H1 (cell line): Measurements from ENCODE around the gene COX14. TPM values are rescaled to one million over a fixed set of nuclear protein-coding genes. Genes with fewer than 3 reads are reported as not detected.

Experiments
- CTCF ChIA-PET: fragments of 300-600 bp; sonication (Branson Sonifier 250); formaldehyde crosslinking; loops from one replicate; lab custom pipeline; 2021; ENCODE audit not compliant: partially characterized antibody; lab: Charles Lee
- POLR2A ChIA-PET: fragments of 300-600 bp; sonication (Branson Sonifier 250); formaldehyde crosslinking; loops from one replicate; lab custom pipeline; 2021; ENCODE audit warnings: inconsistent platforms; ENCODE audit not compliant: partially characterized antibody; lab: Charles Lee
- DNase-seq, 2 experiments: peaks; one replicate each; pipeline versions ENCODE4 v3.0.0 to v3.0.0-alpha.2; 2010 to 2022; ENCODE audit warnings: low spot score in 2 of 2, low read depth in 1 of 2, mixed read lengths in 1 of 2
- FAIRE-seq: peaks from 2 replicates; lab custom pipeline; 2011; peaks lifted over from hg19 to GRCh38; lab: Jason Lieb, UNC
- H2AFZ ChIP-seq: 2 replicates; pipeline ENCODE4 v1.8.1; 2012; ENCODE audit warnings: low read length, inconsistent platforms
- H2AK5ac ChIP-seq: 2 replicates; pipeline ENCODE4 v1.6.1; 2013; ENCODE audit warnings: low read depth, low read length
- H2BK120ac ChIP-seq: replicated peaks from 2 replicates; pipeline ENCODE3; 2013; ENCODE audit warnings: low read depth, low read length, inconsistent platforms
- H2BK12ac ChIP-seq: 2 replicates; pipeline ENCODE4 v1.6.1; 2013; ENCODE audit warnings: low read depth, low read length
- H2BK15ac ChIP-seq: 2 replicates; pipeline ENCODE4 v1.6.1; 2013; ENCODE audit warnings: low read length
- H2BK20ac ChIP-seq: 2 replicates; pipeline ENCODE4 v1.6.1; 2013; ENCODE audit warnings: low read length
- H2BK5ac ChIP-seq: 2 replicates; pipeline ENCODE4 v1.6.1; 2013; ENCODE audit warnings: low read depth, low read length
- H3K14ac ChIP-seq: 2 replicates; pipeline ENCODE4 v1.6.1; 2013; ENCODE audit warnings: inconsistent platforms; ENCODE audit not compliant: insufficient read length
- H3K18ac ChIP-seq: 2 replicates; pipeline ENCODE4 v1.6.1; 2013; ENCODE audit warnings: low read length; ENCODE audit errors: extremely low read depth
- H3K23ac ChIP-seq: 2 replicates; pipeline ENCODE4 v1.6.1; 2013; ENCODE audit warnings: inconsistent platforms; ENCODE audit not compliant: insufficient read length
- H3K23me2 ChIP-seq: 2 replicates; pipeline ENCODE4 v1.6.1; 2013; ENCODE audit warnings: low read depth, low read length
- H3K27ac ChIP-seq: 2 replicates; pipeline ENCODE4 v1.6.1; 2011; ENCODE audit warnings: low read depth, low read length, inconsistent platforms
- H3K27me3 ChIP-seq, 4 experiments: replicated peaks in 1 of 4; 1 replicate in 1 of 4; 2 replicates in 3 of 4; pipeline versions ENCODE4 v1.6.1 to v1.8.1; 2011 to 2013; ENCODE audit warnings: low read length in 3 of 4, mild to moderate bottlenecking in 3 of 4, inconsistent platforms in 2 of 4, mixed read lengths in 2 of 4, moderate library complexity in 1 of 4; ENCODE audit not compliant: control insufficient read depth in 3 of 4, insufficient read depth in 3 of 4; ENCODE audit errors: extremely low read depth in 1 of 4
- H3K36me3 ChIP-seq, 4 experiments: 2 replicates each; pipeline versions ENCODE4 v1.6.1 to v1.8.1; 2011 to 2013; ENCODE audit warnings: mild to moderate bottlenecking in 4 of 4, low read length in 3 of 4, moderate library complexity in 2 of 4, control low read depth in 1 of 4, inconsistent platforms in 1 of 4; ENCODE audit not compliant: insufficient read depth in 4 of 4, control insufficient read depth in 2 of 4
- H3K4ac ChIP-seq: replicated peaks from 2 replicates; pipeline ENCODE3; 2013; ENCODE audit warnings: low read length, low read depth, mixed read lengths, inconsistent platforms; ENCODE audit not compliant: insufficient read length
- H3K4me1 ChIP-seq, 4 experiments: replicated peaks in 1 of 4; 1 replicate in 1 of 4; 2 replicates in 3 of 4; pipeline versions ENCODE4 v1.6.1 to v1.8.1; 2011 to 2013; ENCODE audit warnings: low read length in 3 of 4, inconsistent platforms in 2 of 4, mixed read lengths in 1 of 4; ENCODE audit not compliant: insufficient read depth in 4 of 4, control insufficient read depth in 3 of 4
- H3K4me2 ChIP-seq, 2 experiments: 2 replicates each; pipeline versions ENCODE4 v1.6.1 to v1.8.1; 2011 to 2013; ENCODE audit warnings: low read depth in 2 of 2, low read length in 2 of 2, control low read depth in 1 of 2, inconsistent platforms in 1 of 2, mild to moderate bottlenecking in 1 of 2; ENCODE audit not compliant: insufficient read depth in 1 of 2
- H3K4me3 ChIP-seq, 4 experiments: fragments of 200-600, 300-600 bp in 1 of 4; sonication (generic), shearing (Covaris generic), sonication (Bioruptor Twin) in 1 of 4; 2 replicates each; pipeline versions ENCODE4 v1.5.1 to v1.8.1; 2011 to 2016; ENCODE audit warnings: low read length in 4 of 4, low read depth in 3 of 4, control low read depth in 2 of 4, inconsistent platforms in 2 of 4, mild to moderate bottlenecking in 2 of 4, mixed read lengths in 1 of 4, moderate library complexity in 1 of 4; ENCODE audit not compliant: insufficient read depth in 2 of 4; ENCODE audit errors: extremely low read depth in 1 of 4
- H3K56ac ChIP-seq: replicated peaks from 2 replicates; pipeline ENCODE3; 2013; ENCODE audit warnings: low read depth, mild to moderate bottlenecking, mixed read lengths, low read length, inconsistent platforms; ENCODE audit not compliant: insufficient read length
- H3K79me1 ChIP-seq: 2 replicates; pipeline ENCODE4 v1.6.1; 2013; ENCODE audit warnings: low read depth, low read length, control low read depth
- H3K79me2 ChIP-seq, 2 experiments: 2 replicates each; pipeline versions ENCODE4 v1.6.1 to v1.8.1; 2012 to 2013; ENCODE audit warnings: low read length in 2 of 2, mild to moderate bottlenecking in 2 of 2, inconsistent platforms in 1 of 2; ENCODE audit not compliant: insufficient read depth in 2 of 2, control insufficient read depth in 1 of 2
- H3K9ac ChIP-seq, 4 experiments: replicated peaks in 1 of 4; 1 replicate in 1 of 4; 2 replicates in 3 of 4; pipeline versions ENCODE4 v1.6.1 to v1.8.1; 2011 to 2013; ENCODE audit warnings: low read depth in 3 of 4, low read length in 3 of 4, control low read depth in 2 of 4, mild to moderate bottlenecking in 2 of 4, moderate library complexity in 2 of 4, inconsistent platforms in 1 of 4; ENCODE audit errors: extremely low read depth in 1 of 4
- H3K9me3 ChIP-seq, 2 experiments: 2 replicates each; pipeline versions ENCODE4 v1.6.1 to v1.8.1; 2012 to 2013; ENCODE audit warnings: mild to moderate bottlenecking in 2 of 2, moderate library complexity in 2 of 2, control low read depth in 1 of 2, inconsistent platforms in 1 of 2, low read depth in 1 of 2, low read length in 1 of 2, mixed read lengths in 1 of 2; ENCODE audit not compliant: insufficient read depth in 2 of 2
- H4K20me1 ChIP-seq, 2 experiments: replicated peaks in 1 of 2; 2 replicates each; pipeline versions ENCODE3 to v1.8.1; 2011 to 2013; ENCODE audit warnings: inconsistent platforms in 2 of 2, low read length in 2 of 2, mild to moderate bottlenecking in 1 of 2; ENCODE audit not compliant: insufficient read depth in 2 of 2, control insufficient read depth in 1 of 2
- H4K5ac ChIP-seq: 2 replicates; pipeline ENCODE4 v1.6.1; 2013; ENCODE audit warnings: low read length, low read depth, mixed read lengths, inconsistent platforms; ENCODE audit not compliant: insufficient read length
- H4K8ac ChIP-seq: 2 replicates; pipeline ENCODE4 v1.8.0; 2013; ENCODE audit warnings: mild to moderate bottlenecking, moderate library complexity, low read length, inconsistent platforms; ENCODE audit not compliant: insufficient read depth; ENCODE audit errors: extremely low read depth
- H4K91ac ChIP-seq: replicated peaks from 2 replicates; pipeline ENCODE3; 2013; ENCODE audit warnings: low read length, mixed read lengths, inconsistent platforms; ENCODE audit not compliant: insufficient read length
- CTBP2 ChIP-seq: IDR thresholded peaks from 2 replicates; pipeline ENCODE4 v1.7.0; 2011; ENCODE audit warnings: borderline replicate concordance, mild to moderate bottlenecking, moderate library complexity, mixed read lengths, low read length; ENCODE audit not compliant: insufficient read depth, insufficient read length
- GTF2F1 ChIP-seq: IDR thresholded peaks from 2 replicates; pipeline ENCODE4 v1.6.1; 2012; ENCODE audit warnings: low read depth, low read length, improper control_type of control experiment, borderline replicate concordance
- KDM5A ChIP-seq: fragments of 200-600 bp; IDR thresholded peaks from 2 replicates; pipeline ENCODE4 v1.7.1; 2012; ENCODE audit warnings: mild to moderate bottlenecking, low read length, inconsistent platforms, mixed read lengths
- POLR2AphosphoS5 ChIP-seq: IDR thresholded peaks from 2 replicates; pipeline ENCODE4 v1.6.1; 2011; ENCODE audit warnings: low read depth, low read length
- RNF2 ChIP-seq: fragments of 200-900, 300-1000 bp; sonication (generic); IDR thresholded peaks from 2 replicates; pipeline ENCODE4 v1.7.1; 2016; ENCODE audit warnings: borderline replicate concordance, low read depth, mild to moderate bottlenecking, antibody characterized with exemption, low read length; ENCODE audit not compliant: poor library complexity, severe bottlenecking; ENCODE audit errors: missing control alignments
- SIN3A ChIP-seq, 2 experiments: IDR thresholded peaks in 1 of 2; conservative IDR thresholded peaks in 1 of 2; 2 replicates each; pipeline ENCODE4 v1.6.1; 2011 to 2012; ENCODE audit warnings: low read length in 2 of 2, improper control_type of control experiment in 1 of 2, low read depth in 1 of 2, mild to moderate bottlenecking in 1 of 2
- WGBS, 2 experiments: shearing (Covaris generic) in 1 of 2; methylation state at CpG; one replicate each; pipeline versions ENCODE4 v1.1.6 to v1.1.7; 2013 to 2015; ENCODE audit warnings: low lambda C conversion rate in 2 of 2, mixed read lengths in 2 of 2, inconsistent platforms in 1 of 2, low coverage in 1 of 2, missing lambda C conversion rate in 1 of 2; ENCODE audit not compliant: insufficient replicate concordance in 2 of 2, insufficient coverage in 1 of 2, insufficient read length in 1 of 2; ENCODE audit errors: extremely low coverage in 1 of 2, missing lambda C conversion rate in 1 of 2; 5-methylcytosine and 5-hydroxymethylcytosine counted together
- polyA plus RNA-seq, 7 experiments: library from polyadenylated mRNA; depleted of rRNA in 3 of 7; stranded (reverse) in 5 of 7; unstranded in 2 of 7; fragments of >200 nt in 5 of 7; fragments of 200-250 nt in 2 of 7; gene quantifications; 1 replicate in 5 of 7; 2 replicates in 1 of 7; 4 replicates in 1 of 7; pipeline versions ENCODE4 v1.2.1 to v1.2.3, GENCODE V29; 2011 to 2013; ENCODE audit warnings: missing spikeins in 2 of 7, mixed read lengths in 2 of 7
- total RNA-seq: library from RNA; stranded (reverse); fragmentation: NEBNext Ultra II Directional; extraction: Animal tissue kit (Norgen Biotek cat#: 25700); gene quantifications from 2 replicates; pipeline ENCODE4 v1.2.1, GENCODE V29; 2021

The COX14 gene
- total and polyA plus RNA-seq, 2 of the 8 experiments (the other 6 are each of a cell fraction or from before 2014, with no cell fraction given): 40.1 to 102 TPM

DNA sequence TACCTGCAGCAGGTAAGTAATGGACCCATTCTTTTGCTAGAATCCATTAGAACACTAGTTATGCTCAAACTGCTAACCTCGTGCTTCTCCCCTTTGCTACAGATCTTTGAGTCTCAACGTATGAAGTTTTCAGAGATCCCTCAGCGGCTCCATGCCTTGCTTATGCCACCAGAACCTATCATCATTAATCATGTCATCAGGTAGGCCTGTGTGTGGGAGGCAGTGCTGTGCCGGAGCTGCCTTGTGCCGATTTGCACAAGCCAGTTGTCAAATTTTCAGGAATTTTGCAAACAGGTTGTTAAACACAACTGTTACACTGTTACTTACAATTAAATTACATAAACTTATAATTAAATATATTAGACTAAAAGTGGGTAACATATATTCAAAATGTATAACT, 21.6 kb upstream of the COX14 start:
- H2AK5ac ChIP-seq: no peak overlapping the region
- no peak overlapping the region for H2BK12ac ChIP-seq
- DNase-seq (no peak), FAIRE-seq (no peak)
- no peak overlapping the region for H3K4me2 ChIP-seq
- no peaks in the 10 kb centered on the region for H3K27me3 ChIP-seq
- ChIA-PET POLR2A (interaction anchor here (1.2 to 25.0 kb wide), 4 partner anchors 8 to 39 kb away, joined by 3 to 457 read pairs (median 4); partner anchors contain the start of genes COX14 and GPD1), CTCF (interaction anchor here (0.6 to 27.3 kb wide), 13 partner anchors 12 to 700 kb away, joined by 3 to 625 read pairs (median 3); partner anchors contain the start of genes COX14 and GPD1)
- no peak overlapping the region for H4K91ac ChIP-seq
- no peak overlapping the region for H2BK5ac ChIP-seq
- peaks cover 6% of the 10 kb centered on the region for H3K23me2 ChIP-seq
- no peak overlapping the region for H3K23ac ChIP-seq
- peaks cover 0 to 18% of the 10 kb centered on the region in 2 experiments; a peak in 3 of 4 replicates for H3K79me2 ChIP-seq
- no peaks in the 10 kb centered on the region; the same call in 1 of the 2 replicates for H3K79me1 ChIP-seq
- no peak overlapping the region for H3K18ac ChIP-seq
- no peak overlapping the region for H4K8ac ChIP-seq
- peaks cover 7 to 16% of the 10 kb centered on the region in 2 experiments for H4K20me1 ChIP-seq
- WGBS, 2 experiments: 96% methylated on average over 5 of the region's 5 CpGs; no CpG with 5 or more reads in 1 of the 2 experiments
- H3K4me3 ChIP-seq: no peak overlapping the region
- no peak overlapping the region for H2BK120ac ChIP-seq
- H3K4me1 ChIP-seq: peaks cover 0 to 5% (median 1%) of the 10 kb centered on the region in 4 experiments; a peak in 2 of 7 replicates
- no peak overlapping the region for H4K5ac ChIP-seq
- no peaks in the 10 kb centered on the region for H3K9me3 ChIP-seq
- H3K56ac ChIP-seq: no peak overlapping the region
- no peak overlapping the region for H2BK20ac ChIP-seq
- H3K9ac ChIP-seq: no peak overlapping the region
- peaks cover 57 to 85% (median 77%) of the 10 kb centered on the region in 4 experiments for H3K36me3 ChIP-seq
- H2BK15ac ChIP-seq: no peak overlapping the region
- no peak overlapping the region for H3K4ac ChIP-seq
- H3K14ac ChIP-seq: no peak overlapping the region
- no peak overlapping the region for H2AFZ ChIP-seq
- no peak for TF ChIP-seq KDM5A
- TF ChIP-seq CTBP2: no peak
- TF ChIP-seq POLR2AphosphoS5: no peak
- TF ChIP-seq SIN3A (conservative IDR thresholded peaks at IDR 0.05 in 1 of 2, IDR thresholded peaks at IDR 0.05 in 1 of 2; ENCODE audit: low read depth in 1 of 2, low read length in 2 of 2): no peak
- no peak for TF ChIP-seq GTF2F1
- TF ChIP-seq RNF2: no peak
- no peak overlapping the region for H3K27ac ChIP-seq
